ENCODE measurements around the gene MLPH. TPM values are rescaled to one million over a fixed set of nuclear protein-coding genes. Genes with fewer than 3 reads are reported as not detected.

The MLPH gene
- total RNA-seq, 1 donor from 2014 or later, result not detected

DNA sequence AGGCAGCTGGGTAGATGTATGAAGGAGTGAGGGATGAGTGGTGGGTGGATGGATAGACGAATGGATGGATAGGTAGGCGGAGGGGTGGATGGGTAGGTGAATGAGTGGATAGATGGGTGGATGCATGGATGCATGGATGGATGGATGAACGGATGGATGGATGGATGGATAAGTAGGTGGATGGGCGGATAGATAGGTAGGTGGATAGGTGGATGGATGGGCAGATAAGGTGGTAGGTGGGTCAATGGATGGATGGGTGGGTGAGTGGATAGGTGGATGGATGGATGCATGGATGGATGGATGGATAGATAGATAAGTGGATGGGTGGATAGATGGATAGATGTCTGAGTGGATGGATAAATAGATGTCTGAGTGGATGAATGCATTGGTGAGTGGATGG is 30.1 kb downstream of the MLPH start:
- Mint-ChIP-seq H3K4me1 (no peaks in the 10 kb centered on the region), H3K4me3 (no peak overlapping the region), H3K36me3 (ENCODE audit: low read depth) (no peaks in the 10 kb centered on the region), H3K9me3 (peaks cover 7% of the 10 kb centered on the region), H3K27me3 (no peaks in the 10 kb centered on the region), H3K27ac (no peak overlapping the region)
- intact Hi-C loops (cut with micrococcal nuclease), result loop anchor here (10.0 kb wide), 1 partner anchor 228 kb away; no protein-coding TSS in a partner anchor
- no peak for DNase-seq

DNA sequence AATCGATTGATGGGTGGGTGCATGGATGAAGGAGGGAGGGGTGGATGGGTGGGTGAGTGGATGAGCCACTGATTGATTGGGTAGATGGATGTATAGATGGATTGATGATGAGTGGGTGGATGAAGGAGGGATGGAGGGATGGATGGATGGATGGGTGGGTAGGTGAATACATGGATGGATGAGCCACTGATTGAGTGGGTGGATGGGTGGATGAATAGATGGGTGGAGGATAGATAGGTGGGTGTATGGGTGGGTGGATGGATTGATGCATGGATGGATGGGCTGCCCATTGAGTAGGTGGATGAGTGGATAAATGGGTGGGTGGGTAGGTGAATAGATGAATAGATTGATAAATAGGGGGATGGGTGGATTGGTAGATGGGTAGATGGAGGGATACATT is 30.9 kb downstream of the MLPH start:
- no peaks in the 10 kb centered on the region for H3K27me3 Mint-ChIP-seq
- no peak for DNase-seq
- intact Hi-C loops (cut with micrococcal nuclease), result loop anchor here (10.0 kb wide), 1 partner anchor 227 kb away; no protein-coding TSS in a partner anchor
- no peak overlapping the region for H3K27ac Mint-ChIP-seq
- peaks cover 7% of the 10 kb centered on the region for H3K9me3 Mint-ChIP-seq
- H3K36me3 Mint-ChIP-seq (ENCODE audit: low read depth), result no peaks in the 10 kb centered on the region
- no peak overlapping the region for H3K4me3 Mint-ChIP-seq
- H3K4me1 Mint-ChIP-seq, result no peaks in the 10 kb centered on the region

DNA sequence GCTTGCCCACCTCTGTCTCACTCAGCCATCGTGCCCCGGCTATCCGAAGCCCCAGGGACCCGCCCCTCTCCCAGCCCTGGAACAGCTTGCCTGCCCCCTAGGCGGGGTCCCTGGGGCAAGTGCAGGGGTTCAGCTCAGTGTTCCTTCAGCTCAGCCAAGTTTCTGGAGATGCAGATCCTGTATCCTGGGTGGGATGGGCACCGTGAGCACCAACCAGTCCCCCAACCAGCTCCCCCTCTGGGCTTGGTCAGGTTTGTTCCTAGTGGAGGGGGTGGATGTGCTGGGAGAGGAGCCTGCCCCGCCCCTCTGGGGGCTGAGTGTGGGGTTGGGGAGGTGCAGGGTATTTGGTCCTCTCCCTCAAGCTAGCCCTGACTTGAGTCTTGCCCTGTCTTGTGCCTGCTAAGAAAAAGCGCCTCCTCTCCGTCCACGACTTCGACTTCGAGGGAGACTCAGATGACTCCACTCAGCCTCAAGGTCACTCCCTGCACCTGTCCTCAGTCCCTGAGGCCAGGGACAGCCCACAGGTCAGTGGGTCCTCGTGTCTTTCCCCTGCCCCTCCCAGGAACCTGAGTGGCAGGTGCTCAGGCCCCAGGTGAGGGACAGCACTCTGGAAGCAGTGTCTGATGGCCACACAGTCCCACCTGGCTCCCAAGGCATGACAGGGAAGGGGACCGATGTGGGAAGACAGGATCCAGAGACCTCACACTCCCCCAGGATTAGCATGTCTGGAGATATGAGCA is 32.6 kb downstream of the MLPH start:
- no peaks in the 10 kb centered on the region for H3K27me3 Mint-ChIP-seq
- peaks cover 7% of the 10 kb centered on the region for H3K9me3 Mint-ChIP-seq

DNA sequence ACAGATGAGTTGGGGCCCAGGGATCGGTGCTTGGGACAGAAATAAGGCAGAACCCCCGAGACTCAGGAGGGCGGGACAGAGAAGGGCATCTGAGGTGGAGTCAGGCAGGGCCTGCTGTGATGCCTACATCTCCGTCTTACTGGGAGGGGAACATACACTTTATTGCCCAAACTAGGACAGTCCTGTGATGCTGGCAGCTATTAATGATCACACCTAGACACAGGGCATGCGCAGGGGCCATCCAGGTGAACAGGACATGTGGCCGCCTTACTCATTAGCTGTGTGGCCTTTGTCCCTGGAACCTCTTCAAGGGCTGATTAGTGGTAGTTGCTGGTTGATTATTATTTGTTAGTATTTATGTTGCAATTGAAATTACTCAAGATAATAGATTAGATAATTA is 33.2 kb downstream of the MLPH start:
- H3K9me3 Mint-ChIP-seq, result peaks cover 7% of the 10 kb centered on the region
- no peaks in the 10 kb centered on the region for H3K4me1 Mint-ChIP-seq
- no peaks in the 10 kb centered on the region for H3K36me3 Mint-ChIP-seq (ENCODE audit: low read depth)
- no peaks in the 10 kb centered on the region for H3K27me3 Mint-ChIP-seq
- no peak overlapping the region for H3K4me3 Mint-ChIP-seq
- no peak for DNase-seq
- intact Hi-C loops (cut with micrococcal nuclease), result no loop called here
- no peak overlapping the region for H3K27ac Mint-ChIP-seq

More for the DNA sequence above, 32.6 kb downstream of the MLPH start:
- H3K4me3 Mint-ChIP-seq, result no peak overlapping the region
- no peaks in the 10 kb centered on the region for H3K4me1 Mint-ChIP-seq
- intact Hi-C loops (cut with micrococcal nuclease), result loop anchor here (10.0 kb wide), 1 partner anchor 225 kb away; no protein-coding TSS in a partner anchor
- no peak for DNase-seq
- H3K36me3 Mint-ChIP-seq (ENCODE audit: low read depth), result no peaks in the 10 kb centered on the region
- no peak overlapping the region for H3K27ac Mint-ChIP-seq

DNA sequence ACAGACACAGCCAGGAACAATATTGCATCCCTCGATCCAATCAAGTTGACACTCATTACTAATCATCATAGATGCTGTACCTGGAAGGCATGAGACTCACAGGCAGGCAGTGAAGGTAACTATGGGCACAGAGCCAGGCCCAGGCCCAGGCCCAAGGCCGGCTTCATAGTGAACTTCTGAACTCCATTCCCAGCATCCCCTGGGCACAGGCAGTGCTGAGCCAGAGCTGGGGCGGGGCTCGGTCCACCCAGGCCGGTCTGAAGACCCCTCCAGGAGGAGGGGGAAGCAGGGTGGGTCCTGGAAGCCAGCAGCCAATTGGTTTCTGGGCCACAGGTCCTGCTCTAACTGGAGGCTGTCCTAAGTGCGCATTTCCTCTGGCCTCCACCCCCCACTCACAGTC is 37.6 kb downstream of the MLPH start:
- H3K4me3 Mint-ChIP-seq, result no peak overlapping the region
- H3K4me1 Mint-ChIP-seq, result no peaks in the 10 kb centered on the region
- DNase-seq, result no peak
- intact Hi-C loops (cut with micrococcal nuclease), result no loop called here
- no peaks in the 10 kb centered on the region for H3K27me3 Mint-ChIP-seq
- H3K27ac Mint-ChIP-seq, result no peak overlapping the region
- H3K9me3 Mint-ChIP-seq, result no peaks in the 10 kb centered on the region
- H3K36me3 Mint-ChIP-seq (ENCODE audit: low read depth), result no peaks in the 10 kb centered on the region

DNA sequence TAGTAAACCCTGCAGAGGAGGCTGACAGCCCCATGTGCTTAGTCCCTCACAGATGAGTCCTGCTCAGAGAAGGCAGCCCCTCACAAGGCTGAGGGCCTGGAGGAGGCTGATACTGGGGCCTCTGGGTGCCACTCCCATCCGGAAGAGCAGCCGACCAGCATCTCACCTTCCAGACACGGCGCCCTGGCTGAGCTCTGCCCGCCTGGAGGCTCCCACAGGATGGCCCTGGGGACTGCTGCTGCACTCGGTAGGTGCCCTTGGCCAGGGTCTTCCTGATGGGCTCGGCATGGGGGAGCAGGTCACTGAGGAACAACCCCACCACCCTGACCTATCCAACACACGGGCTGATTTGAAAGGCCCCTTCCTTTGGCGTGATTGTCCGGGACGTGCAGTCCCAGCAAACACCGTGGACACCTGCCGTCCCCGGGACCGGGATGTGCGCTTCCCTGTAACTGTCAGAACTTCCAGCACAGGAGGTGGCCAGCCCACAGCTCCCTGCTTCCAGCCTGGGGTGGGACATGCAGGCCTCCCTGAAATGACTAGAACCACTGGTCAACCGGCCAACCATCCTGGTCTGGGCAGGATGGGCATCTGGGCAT is 38.6 kb downstream of the MLPH start:
- H3K4me3 Mint-ChIP-seq, result no peak overlapping the region
- H3K9me3 Mint-ChIP-seq, result no peaks in the 10 kb centered on the region

DNA sequence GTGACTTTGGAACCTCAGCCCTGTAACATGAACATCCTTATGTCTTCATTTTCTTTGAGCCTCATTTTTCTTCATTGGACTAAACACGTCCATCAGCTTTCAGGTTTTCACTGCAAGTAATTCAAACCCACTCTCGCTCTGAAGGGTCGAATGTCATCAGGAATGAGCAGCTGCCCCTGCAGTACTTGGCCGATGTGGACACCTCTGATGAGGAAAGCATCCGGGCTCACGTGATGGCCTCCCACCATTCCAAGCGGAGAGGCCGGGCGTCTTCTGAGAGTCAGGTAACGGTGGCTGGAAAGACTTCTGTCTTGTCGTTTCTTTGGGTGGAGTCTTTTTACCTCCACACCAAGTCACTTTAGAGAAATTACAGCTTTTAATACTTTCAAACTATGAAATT is 40.2 kb downstream of the MLPH start:
- Mint-ChIP-seq H3K4me1 (no peaks in the 10 kb centered on the region), H3K27me3 (no peaks in the 10 kb centered on the region), H3K9me3 (no peaks in the 10 kb centered on the region), H3K27ac (no peak overlapping the region), H3K36me3 (ENCODE audit: low read depth) (no peaks in the 10 kb centered on the region), H3K4me3 (no peak overlapping the region)
- intact Hi-C loops (cut with micrococcal nuclease), result no loop called here
- no peak for DNase-seq

More for the DNA sequence above, 38.6 kb downstream of the MLPH start:
- Mint-ChIP-seq H3K27ac (no peak overlapping the region), H3K4me1 (no peaks in the 10 kb centered on the region), H3K36me3 (ENCODE audit: low read depth) (no peaks in the 10 kb centered on the region), H3K27me3 (no peaks in the 10 kb centered on the region)
- intact Hi-C loops (cut with micrococcal nuclease), result no loop called here
- DNase-seq, result no peak

DNA sequence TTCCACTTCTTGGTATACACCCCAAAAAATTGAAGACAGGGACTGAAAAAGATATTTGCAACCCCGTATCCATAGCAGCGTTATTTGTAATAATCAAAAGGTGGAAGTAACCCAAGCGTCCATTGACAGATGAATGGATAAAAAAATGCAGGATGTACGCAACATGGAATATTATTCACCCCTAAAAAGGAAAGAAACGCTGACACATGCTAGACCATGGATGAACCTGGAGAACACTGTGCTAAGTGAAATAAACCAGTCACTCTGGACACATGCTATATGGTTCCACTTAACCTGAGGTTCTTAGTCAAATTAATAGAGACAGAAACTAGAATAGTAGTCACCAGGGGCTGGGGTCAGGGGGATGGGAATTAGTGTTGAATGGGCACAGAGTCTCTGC is 40.7 kb downstream of the MLPH start:
- no peak overlapping the region for H3K27ac Mint-ChIP-seq
- no peaks in the 10 kb centered on the region for H3K9me3 Mint-ChIP-seq
- no peak overlapping the region for H3K4me3 Mint-ChIP-seq
- intact Hi-C loops (cut with micrococcal nuclease), result no loop called here
- no peak for DNase-seq
- no peaks in the 10 kb centered on the region for H3K27me3 Mint-ChIP-seq
- H3K36me3 Mint-ChIP-seq (ENCODE audit: low read depth), result no peaks in the 10 kb centered on the region
- no peaks in the 10 kb centered on the region for H3K4me1 Mint-ChIP-seq

DNA sequence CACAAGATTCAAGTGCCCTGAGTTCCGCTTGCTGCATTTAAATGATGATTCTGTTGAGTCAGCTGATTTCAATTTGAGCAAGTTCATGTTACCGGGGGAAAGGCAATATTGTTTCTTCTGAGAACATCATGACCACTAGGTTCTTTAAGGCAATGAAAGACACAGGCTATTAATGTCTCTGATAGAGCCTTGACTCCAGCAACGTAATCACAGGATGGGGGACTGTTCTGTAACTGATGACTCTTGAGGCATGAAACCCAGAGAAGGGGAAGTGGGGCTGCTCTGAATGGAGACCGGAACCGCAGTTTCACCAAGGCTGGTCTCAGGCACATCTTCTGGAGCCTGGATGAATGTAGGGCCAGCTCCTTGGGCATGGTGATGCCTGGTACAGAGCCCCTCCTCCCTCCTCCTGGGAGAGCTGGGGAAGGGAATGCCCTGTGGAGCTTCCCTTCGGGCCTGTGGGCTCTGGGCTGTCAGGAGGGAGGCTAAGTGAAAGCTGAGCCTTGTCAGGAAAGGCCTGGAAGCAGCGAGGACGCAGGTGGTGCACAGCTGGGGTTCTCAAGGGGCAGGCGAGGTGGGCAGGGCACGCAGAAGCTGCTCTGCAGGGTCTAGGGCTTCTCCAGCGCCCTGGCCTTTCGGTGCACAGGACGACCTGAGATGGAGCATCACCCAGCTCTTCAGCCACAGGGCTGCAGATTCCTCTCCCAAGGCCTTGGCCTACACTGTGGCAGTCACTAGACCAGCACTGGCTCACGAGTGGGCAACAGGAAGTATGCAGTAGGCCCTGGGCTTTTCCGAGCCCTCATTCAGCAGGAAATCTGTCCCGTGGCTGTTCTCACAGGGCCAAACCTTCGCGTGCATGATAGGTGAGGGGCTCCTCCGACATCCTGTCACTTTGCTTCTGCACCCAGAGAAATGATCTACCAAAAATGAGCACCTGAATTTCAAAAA is 42.7 kb downstream of the MLPH start:
- no peak overlapping the region for H3K27ac Mint-ChIP-seq
- intact Hi-C loops (cut with micrococcal nuclease), result no loop called here
- H3K27me3 Mint-ChIP-seq, result peaks cover 2% of the 10 kb centered on the region
- no peaks in the 10 kb centered on the region for H3K36me3 Mint-ChIP-seq (ENCODE audit: low read depth)
- no peak overlapping the region for H3K4me3 Mint-ChIP-seq
- no peaks in the 10 kb centered on the region for H3K4me1 Mint-ChIP-seq
- H3K9me3 Mint-ChIP-seq, result no peaks in the 10 kb centered on the region
- DNase-seq, result no peak

DNA sequence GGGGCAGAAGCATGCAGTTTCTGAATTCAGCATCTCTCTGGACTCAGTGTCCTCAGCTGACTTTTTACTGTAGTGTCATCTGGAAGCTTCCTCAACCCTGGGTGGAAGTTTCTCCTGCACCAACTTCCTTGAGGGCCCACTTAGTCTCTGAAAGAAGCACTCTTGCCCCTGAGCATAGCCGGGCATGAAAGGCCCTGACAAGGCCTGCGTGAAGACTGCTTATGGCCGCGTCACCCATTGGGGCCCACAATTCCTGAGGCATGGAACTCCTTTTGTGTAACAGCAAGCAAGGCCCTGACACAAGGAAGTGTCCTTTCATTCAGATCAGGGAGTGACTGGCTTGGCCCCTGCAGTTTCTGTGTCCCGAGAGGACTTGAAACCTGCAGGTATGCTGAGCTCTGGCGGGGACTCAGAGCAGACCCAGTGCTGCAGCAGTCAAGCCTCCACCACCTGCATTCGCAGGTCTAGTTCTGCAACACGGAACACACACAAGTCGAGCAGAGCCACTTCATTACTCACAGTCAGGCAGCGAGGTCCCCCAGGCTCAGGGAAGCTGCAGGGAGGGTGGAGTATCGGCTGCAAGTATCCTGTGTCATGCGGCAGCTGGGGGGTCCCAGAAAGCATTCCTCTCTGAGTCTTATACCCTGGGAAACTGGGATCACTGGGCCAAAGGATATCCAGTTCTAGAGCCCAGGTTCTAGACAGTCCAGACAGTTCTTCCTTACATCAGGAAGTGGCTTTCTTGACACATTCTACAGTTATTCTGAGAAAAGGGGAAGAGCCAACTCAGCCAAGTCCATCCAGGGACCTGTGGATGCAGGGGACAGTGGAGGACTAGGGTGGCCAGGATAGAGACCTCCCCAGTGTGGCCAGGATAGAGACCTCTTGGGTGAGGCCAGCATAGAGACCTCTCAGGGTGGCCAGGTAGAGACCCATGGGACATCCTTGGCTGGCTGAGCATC is 43.7 kb downstream of the MLPH start:
- no peaks in the 10 kb centered on the region for H3K9me3 Mint-ChIP-seq
- no peak overlapping the region for H3K4me3 Mint-ChIP-seq
- intact Hi-C loops (cut with micrococcal nuclease), result no loop called here
- no peak overlapping the region for H3K27ac Mint-ChIP-seq
- no peak for DNase-seq
- peaks cover 2% of the 10 kb centered on the region for H3K27me3 Mint-ChIP-seq
- no peaks in the 10 kb centered on the region for H3K36me3 Mint-ChIP-seq (ENCODE audit: low read depth)
- H3K4me1 Mint-ChIP-seq, result no peaks in the 10 kb centered on the region

DNA sequence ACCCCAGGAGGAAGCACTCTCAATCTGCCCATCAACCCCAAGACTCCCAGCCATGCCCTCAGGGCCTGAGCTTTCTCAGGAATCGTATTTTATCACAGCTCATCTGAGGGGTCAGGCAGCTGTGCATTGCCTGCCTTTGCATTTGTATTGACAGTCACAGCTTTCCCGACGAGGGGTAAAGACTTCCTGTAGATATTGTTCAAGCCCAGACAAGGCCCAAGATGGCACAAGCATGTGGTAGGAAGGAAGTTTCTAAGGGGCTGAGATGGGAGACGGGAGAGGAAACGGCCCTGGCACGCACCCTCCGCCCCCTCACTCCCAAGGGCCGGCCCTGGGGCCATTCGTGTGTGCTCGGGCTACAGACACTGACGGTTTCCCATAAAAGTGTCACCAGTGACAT is 45.1 kb downstream of the MLPH start:
- Mint-ChIP-seq H3K27ac (no peak overlapping the region), H3K36me3 (ENCODE audit: low read depth) (no peaks in the 10 kb centered on the region), H3K4me3 (no peak overlapping the region), H3K4me1 (no peaks in the 10 kb centered on the region), H3K9me3 (no peaks in the 10 kb centered on the region), H3K27me3 (peaks cover 2% of the 10 kb centered on the region)
- intact Hi-C loops (cut with micrococcal nuclease), result no loop called here
- DNase-seq, result no peak

DNA sequence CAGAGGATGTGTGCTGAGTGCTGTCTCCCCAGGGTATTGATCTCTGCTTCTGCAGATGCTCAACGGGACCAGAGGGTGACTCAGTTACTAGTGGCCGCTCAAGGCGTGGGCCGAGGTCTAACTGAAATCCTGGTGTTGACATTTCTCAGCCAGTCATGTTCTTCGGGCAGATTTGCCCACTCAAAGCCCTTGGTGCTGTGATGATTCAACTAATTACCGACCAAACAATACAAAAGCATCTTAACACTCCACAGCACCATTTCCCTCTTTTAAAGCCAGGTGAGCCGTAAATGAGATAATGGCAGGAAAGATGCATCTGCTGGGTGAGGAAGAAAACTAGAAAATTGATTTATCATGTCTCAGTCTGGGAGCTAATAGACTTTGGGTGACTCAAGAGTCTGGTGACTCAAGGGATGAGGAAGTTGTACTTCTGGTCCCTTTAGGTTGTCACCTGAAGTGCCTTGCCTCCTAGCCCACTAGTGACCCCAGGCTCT is 46.7 kb downstream of the MLPH start:
- Mint-ChIP-seq H3K27me3 (peaks cover 2% of the 10 kb centered on the region), H3K27ac (no peak overlapping the region), H3K9me3 (no peaks in the 10 kb centered on the region), H3K36me3 (ENCODE audit: low read depth) (no peaks in the 10 kb centered on the region), H3K4me1 (no peaks in the 10 kb centered on the region), H3K4me3 (no peak overlapping the region)
- DNase-seq, result no peak
- intact Hi-C loops (cut with micrococcal nuclease), result no loop called here

DNA sequence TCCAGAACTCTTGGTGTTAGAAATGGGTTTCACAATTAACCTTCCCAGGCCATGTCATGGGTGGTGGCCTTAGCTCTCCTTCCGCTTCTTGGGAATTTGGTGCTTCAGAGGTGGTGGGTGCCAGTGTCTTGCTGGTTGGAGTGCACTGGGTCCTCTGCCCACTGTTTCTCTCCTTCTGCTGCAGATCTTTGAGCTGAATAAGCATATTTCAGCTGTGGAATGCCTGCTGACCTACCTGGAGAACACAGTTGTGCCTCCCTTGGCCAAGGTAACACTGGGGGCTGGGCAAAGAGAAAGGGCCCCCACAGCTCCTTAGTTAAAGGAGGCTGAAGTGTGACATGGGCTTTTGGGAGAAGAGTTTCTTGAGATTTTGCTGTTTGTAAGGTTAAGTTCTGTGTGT is 47.3 kb downstream of the MLPH start:
- intact Hi-C loops (cut with micrococcal nuclease), result no loop called here

More for the DNA sequence above, 47.3 kb downstream of the MLPH start:
- Mint-ChIP-seq H3K27ac (no peak overlapping the region), H3K36me3 (ENCODE audit: low read depth) (no peaks in the 10 kb centered on the region), H3K27me3 (peaks cover 2% of the 10 kb centered on the region), H3K4me3 (no peak overlapping the region), H3K4me1 (no peaks in the 10 kb centered on the region), H3K9me3 (no peaks in the 10 kb centered on the region)
- DNase-seq, result no peak

All from activated CD4-positive, alpha-beta T cell treated with anti-CD3 and anti-CD28 coated beads, Interleukin-2, amount 10 ng/mL, durations not matched to agents 24 days and 14 days (primary cell).